ENCODE data around the gene C19orf73.

DNA sequence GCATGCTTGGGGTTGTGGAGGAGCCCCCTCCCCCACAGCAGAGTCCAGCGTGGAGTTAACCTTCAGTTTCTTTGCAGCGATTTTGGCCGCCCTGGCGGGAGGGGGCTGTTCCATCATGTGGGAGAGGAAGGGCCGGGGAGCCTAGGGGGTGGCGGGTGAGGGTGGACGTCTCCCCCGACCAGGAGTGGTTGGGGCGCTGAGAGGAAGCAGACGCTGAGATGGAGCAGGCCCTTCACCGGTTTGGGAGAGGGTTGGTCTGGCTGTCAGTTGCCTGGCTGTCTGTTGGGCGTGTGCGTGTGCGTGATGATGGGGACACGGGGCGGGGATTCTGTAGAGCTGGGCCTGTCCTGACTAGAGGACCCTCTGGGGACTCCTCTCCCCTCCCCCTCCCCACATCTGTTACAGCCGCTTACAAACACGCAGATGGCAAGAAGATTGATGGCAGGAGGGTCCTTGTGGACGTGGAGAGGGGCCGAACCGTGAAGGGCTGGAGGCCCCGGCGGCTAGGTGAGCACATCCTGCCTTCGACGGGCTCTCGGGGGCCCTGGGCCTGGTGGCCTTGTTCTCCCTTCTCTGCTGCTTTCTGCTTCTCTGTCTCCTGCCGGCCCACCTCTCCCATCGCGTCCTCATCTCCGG, 14.6 kb downstream of the C19orf73 start:
- no peak for TF ChIP-seq POLR2A (IDR thresholded peaks at IDR 0.05)
- TF ChIP-seq, protein P1, sequence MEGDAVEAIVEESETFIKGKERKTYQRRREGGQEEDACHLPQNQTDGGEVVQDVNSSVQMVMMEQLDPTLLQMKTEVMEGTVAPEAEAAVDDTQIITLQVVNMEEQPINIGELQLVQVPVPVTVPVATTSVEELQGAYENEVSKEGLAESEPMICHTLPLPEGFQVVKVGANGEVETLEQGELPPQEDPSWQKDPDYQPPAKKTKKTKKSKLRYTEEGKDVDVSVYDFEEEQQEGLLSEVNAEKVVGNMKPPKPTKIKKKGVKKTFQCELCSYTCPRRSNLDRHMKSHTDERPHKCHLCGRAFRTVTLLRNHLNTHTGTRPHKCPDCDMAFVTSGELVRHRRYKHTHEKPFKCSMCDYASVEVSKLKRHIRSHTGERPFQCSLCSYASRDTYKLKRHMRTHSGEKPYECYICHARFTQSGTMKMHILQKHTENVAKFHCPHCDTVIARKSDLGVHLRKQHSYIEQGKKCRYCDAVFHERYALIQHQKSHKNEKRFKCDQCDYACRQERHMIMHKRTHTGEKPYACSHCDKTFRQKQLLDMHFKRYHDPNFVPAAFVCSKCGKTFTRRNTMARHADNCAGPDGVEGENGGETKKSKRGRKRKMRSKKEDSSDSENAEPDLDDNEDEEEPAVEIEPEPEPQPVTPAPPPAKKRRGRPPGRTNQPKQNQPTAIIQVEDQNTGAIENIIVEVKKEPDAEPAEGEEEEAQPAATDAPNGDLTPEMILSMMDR (IDR thresholded peaks at IDR 0.05), result no peak

All from esophagus squamous epithelium (tissue), 4 donors.